Peyer's patch (tissue), 4 donors: ENCODE measurements around the gene MSI2. TPM values are rescaled to one million over a fixed set of nuclear protein-coding genes. Genes with fewer than 3 reads are reported as not detected.

Source experiments
- DNase-seq, 3 donors: peaks; one replicate each; pipeline ENCODE4 v3.0.0-alpha.2; 2017 to 2019
- H3K27ac ChIP-seq, 4 donors: fragments of 200-600 bp; sonication (generic); one replicate each; pipeline ENCODE4 v1.5.1; 2016 to 2019
- H3K27me3 ChIP-seq, 2 donors: fragments of 200-600 bp; sonication (generic); one replicate each; pipeline ENCODE4 v1.5.1; 2019
- H3K36me3 ChIP-seq, 3 donors: fragments of 200-600 bp; sonication (generic); one replicate each; pipeline ENCODE4 v1.5.1; 2016 to 2019
- H3K4me1 ChIP-seq, 4 donors: fragments of 200-600 bp; sonication (generic); one replicate each; pipeline ENCODE4 v1.5.1; 2016 to 2019
- H3K4me3 ChIP-seq, 4 donors: fragments of 200-600 bp; sonication (generic); 1 replicate in 3 of 4; 2 replicates in 1 of 4; pipeline ENCODE4 v1.5.1; 2016 to 2019; ENCODE audit warnings: mild to moderate bottlenecking in 1 of 4
- H3K9me3 ChIP-seq, 4 donors: fragments of 200-600 bp; sonication (generic); one replicate each; pipeline ENCODE4 v1.5.1; 2016 to 2019; ENCODE audit warnings: mild to moderate bottlenecking in 1 of 4
- CTCF ChIP-seq, 6 experiments: fragments of 450-650 bp in 4 of 6; fragments of 200-600 bp in 2 of 6; sonication (generic) in 1 of 6; IDR thresholded peaks; one replicate each; pipeline ENCODE4 v1.5.1; 2017 to 2019; ENCODE audit warnings: antibody characterized with exemption in 6 of 6, mild to moderate bottlenecking in 3 of 6, moderate library complexity in 1 of 6
- POLR2A ChIP-seq, 2 donors: fragments of 450-650 bp; IDR thresholded peaks; one replicate each; pipeline ENCODE4 v1.5.1; 2017; ENCODE audit warnings: antibody characterized with exemption in 2 of 2, mild to moderate bottlenecking in 2 of 2, moderate library complexity in 2 of 2
- total RNA-seq, 4 donors: library from RNA; depleted of rRNA; stranded (reverse); fragments of >200 nt; gene quantifications; one replicate each; pipeline ENCODE4 v1.1.0, GENCODE V29; 2016

MSI2 gene
- total RNA-seq, 4 donors from 2014 or later: 25.9 to 39.0 (median 29.2) TPM

- H3K36me3 ChIP-seq: no peaks in the 10 kb centered on the region
- no peaks in the 10 kb centered on the region for H3K9me3 ChIP-seq
- H3K4me1 ChIP-seq: peaks cover 0 to 24% (median 1%) of the 10 kb centered on the region in 4 donors
- peak in 1 of 3 donors; percentile 56 for DNase-seq
- peak overlapping the region in 3 of 4 donors; percentile 45 to 60 (median 50) for H3K27ac ChIP-seq
- H3K27me3 ChIP-seq: no peaks in the 10 kb centered on the region
- TF ChIP-seq POLR2A (IDR thresholded peaks at IDR 0.05): no peak
- TF ChIP-seq CTCF (IDR thresholded peaks at IDR 0.05): no peak
- no peak overlapping the region for H3K4me3 ChIP-seq
These were observed 164.7 kb downstream of the MSI2 start for GRCh38 chr17:57420734-57421717.

GRCh38 chr17:57422574-57423164 lies 166.3 kb downstream of the MSI2 start:
- Histone ChIP-seq H3K4me3 (no peak overlapping the region), H3K9me3 (no peaks in the 10 kb centered on the region), H3K27me3 (no peaks in the 10 kb centered on the region), H3K27ac (no peak overlapping the region), H3K36me3 (no peaks in the 10 kb centered on the region), H3K4me1 (peaks cover 0 to 27% (median 1%) of the 10 kb centered on the region in 4 donors)
- no peak for DNase-seq
- no peak for TF ChIP-seq POLR2A (IDR thresholded peaks at IDR 0.05)

- Histone ChIP-seq H3K4me3 (no peak overlapping the region), H3K27ac (no peak overlapping the region), H3K27me3 (no peaks in the 10 kb centered on the region), H3K9me3 (no peaks in the 10 kb centered on the region), H3K36me3 (no peaks in the 10 kb centered on the region), H3K4me1 (peaks cover 0 to 27% (median 1%) of the 10 kb centered on the region in 4 donors)
- no peak for DNase-seq
- TF ChIP-seq POLR2A (IDR thresholded peaks at IDR 0.05) (no peak), CTCF (IDR thresholded peaks at IDR 0.05) (no peak)
These were observed 167.2 kb downstream of the MSI2 start for GRCh38 chr17:57423541-57423940.

- H3K36me3 ChIP-seq: no peaks in the 10 kb centered on the region
- H3K9me3 ChIP-seq: no peaks in the 10 kb centered on the region
- DNase-seq: no peak
- H3K27me3 ChIP-seq: no peaks in the 10 kb centered on the region
- peaks cover 0 to 27% (median 1%) of the 10 kb centered on the region in 4 donors for H3K4me1 ChIP-seq
- no peak overlapping the region for H3K4me3 ChIP-seq
- no peak for TF ChIP-seq CTCF (IDR thresholded peaks at IDR 0.05)
- TF ChIP-seq POLR2A (IDR thresholded peaks at IDR 0.05): no peak
- peak overlapping the region in 1 of 4 donors; percentile 36 for H3K27ac ChIP-seq
These were observed 167.9 kb downstream of the MSI2 start for GRCh38 chr17:57424273-57424672.

- no peak overlapping the region for H3K4me3 ChIP-seq
- H3K36me3 ChIP-seq: no peaks in the 10 kb centered on the region
- no peaks in the 10 kb centered on the region for H3K27me3 ChIP-seq
- TF ChIP-seq POLR2A (IDR thresholded peaks at IDR 0.05): no peak
- H3K9me3 ChIP-seq: no peaks in the 10 kb centered on the region
- peaks cover 0 to 27% (median 1%) of the 10 kb centered on the region in 4 donors for H3K4me1 ChIP-seq
- peak overlapping the region in 2 of 4 donors; percentile 28 to 36 for H3K27ac ChIP-seq
- DNase-seq: peak in 2 of 3 donors; percentile 66 to 79
These were observed 168.5 kb downstream of the MSI2 start for GRCh38 chr17:57424777-57425188.

- no peaks in the 10 kb centered on the region for H3K27me3 ChIP-seq
- peak overlapping the region in 2 of 4 donors; percentile 21 to 28 for H3K27ac ChIP-seq
- no peaks in the 10 kb centered on the region for H3K36me3 ChIP-seq
- H3K4me1 ChIP-seq: peaks cover 0 to 27% (median 1%) of the 10 kb centered on the region in 4 donors
- TF ChIP-seq POLR2A (IDR thresholded peaks at IDR 0.05) (no peak), CTCF (IDR thresholded peaks at IDR 0.05) (no peak)
- no peak for DNase-seq
- no peak overlapping the region for H3K4me3 ChIP-seq
- no peaks in the 10 kb centered on the region for H3K9me3 ChIP-seq
These were observed 169.1 kb downstream of the MSI2 start for GRCh38 chr17:57425431-57425830.
